HepG2 (cell line): ENCODE results near the gene UGT8.

Source experiments
- PATZ1 ChIP-seq: sonication (generic); formaldehyde crosslinking; IDR thresholded peaks from 2 replicates; pipeline ENCODE4 v1.4.0; 2020; ENCODE audit warnings: missing genetic modification reagents
- POLR2A ChIP-seq, 2 experiments: IDR thresholded peaks; 2 replicates each; pipeline ENCODE4 v1.6.1; 2011; ENCODE audit warnings: low read depth in 2 of 2, low read length in 2 of 2, mild to moderate bottlenecking in 1 of 2, moderate library complexity in 1 of 2; ENCODE audit not compliant: insufficient read depth in 1 of 2
- SETDB1 ChIP-seq: sonication (generic); formaldehyde crosslinking; IDR thresholded peaks from 2 replicates; pipeline ENCODE4 v1.5.1; 2020; ENCODE audit warnings: missing genetic modification reagents, mild to moderate bottlenecking, borderline replicate concordance
- ZBTB20 ChIP-seq: sonication (generic); formaldehyde crosslinking; IDR thresholded peaks from 2 replicates; pipeline ENCODE4 v1.8.1; 2023; ENCODE audit warnings: missing genetic modification reagents, low read depth, mild to moderate bottlenecking, borderline replicate concordance
- ZBTB4 ChIP-seq: sonication (generic); formaldehyde crosslinking; IDR thresholded peaks from 2 replicates; pipeline ENCODE4 v1.4.0; 2020; ENCODE audit warnings: missing genetic modification reagents, mild to moderate bottlenecking, borderline replicate concordance
- ZNF331 ChIP-seq: sonication (generic); formaldehyde crosslinking; IDR thresholded peaks from 2 replicates; pipeline ENCODE4 v1.4.0; 2020; ENCODE audit warnings: missing genetic modification reagents
- ZNF337 ChIP-seq: sonication (generic); formaldehyde crosslinking; IDR thresholded peaks from 2 replicates; pipeline ENCODE4 v1.5.1; 2020; ENCODE audit warnings: missing genetic modification reagents, low read depth, mild to moderate bottlenecking, borderline replicate concordance
- TF ChIP-seq, protein P1 (sequence below): sonication (generic); formaldehyde crosslinking; IDR thresholded peaks from 2 replicates; pipeline ENCODE4 v1.5.0; 2020; ENCODE audit warnings: mild to moderate bottlenecking, missing genetic modification reagents, moderate library complexity

GRCh38 chr4:114603497-114603896, 4.9 kb downstream of the UGT8 start:
- TF ChIP-seq ZBTB4 (CRISPR knock-in tag) (no peak), ZNF337 (CRISPR knock-in tag) (no peak), SETDB1 (CRISPR knock-in tag) (no peak), ZBTB20 (CRISPR knock-in tag) (no peak), PATZ1 (CRISPR knock-in tag) (no peak), POLR2A (IDR thresholded peaks at IDR 0.05; ENCODE audit: insufficient read depth in 1 of 2, low read depth in 2 of 2, low read length in 2 of 2) (no peak), ZNF331 (CRISPR knock-in tag) (no peak)
- TF ChIP-seq, protein P1, sequence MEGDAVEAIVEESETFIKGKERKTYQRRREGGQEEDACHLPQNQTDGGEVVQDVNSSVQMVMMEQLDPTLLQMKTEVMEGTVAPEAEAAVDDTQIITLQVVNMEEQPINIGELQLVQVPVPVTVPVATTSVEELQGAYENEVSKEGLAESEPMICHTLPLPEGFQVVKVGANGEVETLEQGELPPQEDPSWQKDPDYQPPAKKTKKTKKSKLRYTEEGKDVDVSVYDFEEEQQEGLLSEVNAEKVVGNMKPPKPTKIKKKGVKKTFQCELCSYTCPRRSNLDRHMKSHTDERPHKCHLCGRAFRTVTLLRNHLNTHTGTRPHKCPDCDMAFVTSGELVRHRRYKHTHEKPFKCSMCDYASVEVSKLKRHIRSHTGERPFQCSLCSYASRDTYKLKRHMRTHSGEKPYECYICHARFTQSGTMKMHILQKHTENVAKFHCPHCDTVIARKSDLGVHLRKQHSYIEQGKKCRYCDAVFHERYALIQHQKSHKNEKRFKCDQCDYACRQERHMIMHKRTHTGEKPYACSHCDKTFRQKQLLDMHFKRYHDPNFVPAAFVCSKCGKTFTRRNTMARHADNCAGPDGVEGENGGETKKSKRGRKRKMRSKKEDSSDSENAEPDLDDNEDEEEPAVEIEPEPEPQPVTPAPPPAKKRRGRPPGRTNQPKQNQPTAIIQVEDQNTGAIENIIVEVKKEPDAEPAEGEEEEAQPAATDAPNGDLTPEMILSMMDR = no peak
